KOPT-K1 (cell line): ENCODE results near the gene CCM2.

ENCODE experiments used
- H3K27ac ChIP-seq: fragments of 200-600 bp; sonication (generic); 2 replicates; pipeline ENCODE4 v1.5.1; 2016; ENCODE audit warnings: antibody characterized with exemption, mild to moderate bottlenecking, low read depth, low read length; ENCODE audit not compliant: poor library complexity, severe bottlenecking
- H3K36me3 ChIP-seq: fragments of 200-600 bp; sonication (generic); 2 replicates; pipeline ENCODE4 v1.5.1; 2017; ENCODE audit warnings: antibody characterized with exemption, mild to moderate bottlenecking, low read length, moderate library complexity; ENCODE audit not compliant: insufficient read depth
- H3K9me3 ChIP-seq: fragments of 200-600 bp; sonication (generic); 2 replicates; pipeline ENCODE4 v1.5.1; 2017; ENCODE audit warnings: antibody characterized with exemption, low read length, mild to moderate bottlenecking; ENCODE audit not compliant: insufficient read depth, poor library complexity, severe bottlenecking

Gene CCM2

DNA sequence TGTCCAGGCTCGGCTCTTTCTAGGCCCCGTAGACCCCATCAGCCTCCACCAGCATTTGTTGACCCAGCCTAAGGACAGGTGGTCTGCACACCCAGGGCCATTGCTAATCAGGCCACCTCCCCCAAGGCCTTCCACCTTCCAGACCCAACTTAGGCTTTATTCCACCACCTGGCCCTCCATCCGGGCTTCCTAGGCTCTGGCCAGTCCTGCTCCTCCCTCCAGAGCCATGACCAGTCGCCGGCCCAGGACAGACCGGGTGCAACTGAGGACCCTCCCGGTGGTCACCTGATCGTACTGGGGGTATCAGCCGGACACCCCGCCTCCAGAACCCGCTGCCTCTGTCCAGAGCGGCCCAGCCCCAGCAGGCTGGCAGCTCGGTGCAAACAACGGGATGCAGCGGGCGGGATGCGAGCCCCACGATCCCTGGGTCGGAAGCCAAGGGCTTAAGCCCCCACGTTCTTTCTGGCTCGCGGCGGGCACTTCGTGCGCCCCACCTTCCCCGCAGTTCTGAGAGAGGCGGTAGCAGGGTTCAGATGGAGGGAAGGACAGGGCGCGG lies 88.2 kb downstream of the CCM2 start:
- H3K9me3 ChIP-seq: no peaks in the 10 kb centered on the region
- no peaks in the 10 kb centered on the region for H3K36me3 ChIP-seq
- no peak overlapping the region for H3K27ac ChIP-seq

DNA sequence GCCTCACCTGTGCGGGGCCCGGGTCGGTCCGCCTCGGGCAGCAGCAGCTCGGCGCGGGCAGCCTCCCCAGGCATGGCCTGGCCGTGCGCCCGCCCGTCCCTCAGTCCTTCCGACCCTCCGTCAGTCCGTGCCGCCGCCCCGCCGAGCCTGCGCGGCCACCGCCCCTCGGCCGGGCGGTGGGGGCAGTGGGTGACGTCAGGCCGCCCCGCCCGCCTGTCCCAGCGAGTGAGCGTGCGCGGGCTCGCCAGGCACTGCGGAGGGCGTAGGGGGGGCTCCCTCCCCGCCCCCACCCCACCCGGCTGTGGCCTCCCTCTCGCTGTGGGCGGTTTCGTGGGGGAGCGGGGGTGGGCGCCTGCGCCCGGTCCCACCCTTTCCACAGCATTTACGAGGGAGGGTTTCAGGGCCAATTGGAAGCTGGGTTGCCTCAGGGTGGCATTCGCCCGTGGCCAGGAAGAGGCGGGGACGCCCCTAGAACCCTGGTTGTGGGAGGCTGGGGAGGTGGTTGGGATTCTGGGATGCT lies 88.9 kb downstream of the CCM2 start, which contains the start of gene NACAD:
NACAD (minus strand) TSS at position 149 of the 520 bp plus-strand sequence; CDS start at position 74, 75 bp downstream.
- no peak within 1 kb of the TSS for H3K27ac ChIP-seq
- H3K36me3 ChIP-seq: no peaks in the 10 kb centered on the region
- H3K9me3 ChIP-seq: no peaks in the 10 kb centered on the region

DNA sequence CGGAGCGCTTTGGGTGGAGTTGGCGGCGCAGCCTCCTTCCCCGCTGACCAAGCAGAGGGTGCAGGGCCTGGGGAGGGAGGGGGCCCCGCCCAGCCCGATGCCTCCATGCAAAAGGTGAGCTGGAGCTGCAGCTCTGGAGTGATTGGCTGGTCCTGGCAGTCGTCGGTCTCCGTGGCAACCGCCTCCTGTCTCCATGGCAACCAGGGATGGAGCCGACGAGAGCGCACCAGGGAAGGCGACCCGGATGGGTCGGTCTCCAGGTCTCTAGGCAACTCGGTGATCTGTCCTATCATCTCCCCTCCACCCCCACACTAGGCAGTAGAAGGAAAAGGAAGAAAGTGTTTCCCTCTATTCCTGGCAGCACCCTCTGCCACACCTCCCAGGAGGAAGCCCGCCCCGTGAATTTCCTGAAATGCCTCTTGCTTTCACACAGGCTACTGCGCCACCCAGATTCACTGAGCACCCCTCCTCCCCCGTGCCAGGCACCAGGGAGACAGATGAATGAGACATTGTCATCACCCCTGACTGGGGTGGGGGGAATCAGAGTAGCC lies 89.4 kb downstream of the CCM2 start:
- Histone ChIP-seq H3K27ac (no peak overlapping the region), H3K36me3 (no peaks in the 10 kb centered on the region), H3K9me3 (no peaks in the 10 kb centered on the region)

DNA sequence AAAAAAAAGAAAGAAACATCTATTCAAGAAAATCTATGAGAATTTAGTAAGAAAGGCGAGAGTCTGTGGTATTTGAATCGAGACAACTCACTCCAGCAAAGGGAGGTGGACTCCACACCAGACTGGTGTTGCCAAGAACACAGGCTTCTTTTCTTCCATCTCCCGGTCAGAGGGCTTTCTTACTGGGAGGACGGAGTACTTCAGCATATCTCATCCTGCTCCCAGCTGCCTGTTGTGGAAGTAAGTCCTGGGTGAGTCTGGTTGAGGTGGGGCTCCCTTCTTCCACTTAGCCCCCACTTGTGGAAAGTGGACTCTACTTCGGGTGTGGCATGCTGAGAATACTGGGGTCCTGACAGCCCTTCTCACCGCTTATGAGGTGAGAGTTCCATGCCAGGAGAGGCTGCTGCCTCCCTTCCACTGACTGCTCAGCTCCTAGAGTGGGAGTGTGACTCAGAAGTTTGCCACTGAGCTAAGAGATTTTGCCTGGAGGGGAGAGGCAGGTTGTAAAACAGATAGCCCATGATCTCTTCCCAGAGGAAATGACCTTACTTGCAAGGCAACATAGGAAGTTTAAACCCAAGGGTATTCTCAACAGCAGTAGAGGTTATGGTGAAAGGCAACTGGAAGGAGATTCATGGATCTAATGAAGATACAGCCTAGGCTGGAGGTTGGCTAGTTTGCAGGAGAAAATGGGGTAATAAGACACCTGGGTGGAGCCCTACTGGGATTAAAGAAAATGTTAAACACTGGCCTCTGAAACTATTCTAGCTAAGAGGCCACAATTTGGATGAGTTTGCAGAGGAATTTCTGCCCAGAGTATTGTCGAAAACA lies 92.3 kb downstream of the CCM2 start:
- H3K36me3 ChIP-seq: no peaks in the 10 kb centered on the region
- no peak overlapping the region for H3K27ac ChIP-seq
- H3K9me3 ChIP-seq: no peaks in the 10 kb centered on the region

DNA sequence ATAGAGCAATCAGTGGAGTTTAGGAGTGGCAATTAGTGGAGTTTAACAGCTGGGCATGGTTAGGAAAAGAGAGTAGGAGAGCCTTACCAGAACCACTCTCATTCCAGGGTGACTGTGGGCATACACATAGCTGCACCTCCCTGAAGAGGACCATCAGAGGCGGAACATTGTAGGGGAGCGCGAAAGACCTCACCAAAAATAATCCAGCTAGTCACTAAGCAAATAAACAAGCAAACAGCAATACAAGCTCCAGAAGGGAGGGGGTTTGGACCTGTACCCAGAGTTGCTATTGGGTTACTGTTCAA lies 92.9 kb downstream of the CCM2 start:
- Histone ChIP-seq H3K27ac (no peak overlapping the region), H3K36me3 (peaks cover 4% of the 10 kb centered on the region; the same call in 1 of the 2 replicates), H3K9me3 (no peaks in the 10 kb centered on the region)

DNA sequence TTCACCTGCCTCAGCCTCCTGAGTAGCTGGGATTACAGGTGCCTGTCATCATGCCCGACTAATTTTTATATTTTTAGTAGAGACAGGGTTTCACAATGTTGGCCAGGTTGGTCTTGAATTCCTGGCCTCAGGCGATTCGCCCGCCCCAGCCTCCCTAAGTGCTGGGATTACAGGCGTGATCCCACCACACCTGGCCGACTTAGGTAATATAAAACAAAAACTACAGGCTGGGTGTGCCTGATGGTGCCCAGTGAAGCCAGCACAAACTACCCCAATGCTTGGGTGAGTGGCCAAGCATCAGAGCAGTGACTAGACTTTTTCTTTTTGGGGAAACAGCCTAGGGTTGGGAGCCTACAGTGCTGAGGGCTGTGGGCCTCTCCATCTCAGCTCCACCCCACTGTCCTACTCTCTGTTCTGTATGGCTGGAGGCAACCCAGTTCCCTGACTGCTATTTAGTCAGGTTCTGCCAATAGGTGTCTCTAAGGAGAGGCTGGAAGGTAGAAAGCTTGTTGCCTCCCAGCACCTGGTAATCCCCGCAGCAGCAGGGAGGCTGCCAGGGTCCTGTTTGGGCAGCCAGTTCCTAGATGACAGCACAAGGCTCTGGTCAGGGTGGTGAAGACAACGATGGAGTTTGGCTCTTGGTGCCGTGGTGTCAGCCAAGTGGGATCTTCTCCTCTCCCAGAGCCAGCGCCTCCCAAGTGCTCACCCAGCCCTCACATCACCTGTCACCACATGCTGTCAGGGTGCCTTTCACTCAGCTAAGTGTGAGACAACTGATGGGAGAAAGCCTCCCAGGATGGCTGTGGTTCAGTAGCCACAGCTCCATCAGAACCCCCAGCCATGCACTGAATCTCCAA lies 99.2 kb downstream of the CCM2 start:
- Histone ChIP-seq H3K9me3 (no peaks in the 10 kb centered on the region), H3K36me3 (peaks cover 65% of the 10 kb centered on the region), H3K27ac (no peak overlapping the region)

DNA sequence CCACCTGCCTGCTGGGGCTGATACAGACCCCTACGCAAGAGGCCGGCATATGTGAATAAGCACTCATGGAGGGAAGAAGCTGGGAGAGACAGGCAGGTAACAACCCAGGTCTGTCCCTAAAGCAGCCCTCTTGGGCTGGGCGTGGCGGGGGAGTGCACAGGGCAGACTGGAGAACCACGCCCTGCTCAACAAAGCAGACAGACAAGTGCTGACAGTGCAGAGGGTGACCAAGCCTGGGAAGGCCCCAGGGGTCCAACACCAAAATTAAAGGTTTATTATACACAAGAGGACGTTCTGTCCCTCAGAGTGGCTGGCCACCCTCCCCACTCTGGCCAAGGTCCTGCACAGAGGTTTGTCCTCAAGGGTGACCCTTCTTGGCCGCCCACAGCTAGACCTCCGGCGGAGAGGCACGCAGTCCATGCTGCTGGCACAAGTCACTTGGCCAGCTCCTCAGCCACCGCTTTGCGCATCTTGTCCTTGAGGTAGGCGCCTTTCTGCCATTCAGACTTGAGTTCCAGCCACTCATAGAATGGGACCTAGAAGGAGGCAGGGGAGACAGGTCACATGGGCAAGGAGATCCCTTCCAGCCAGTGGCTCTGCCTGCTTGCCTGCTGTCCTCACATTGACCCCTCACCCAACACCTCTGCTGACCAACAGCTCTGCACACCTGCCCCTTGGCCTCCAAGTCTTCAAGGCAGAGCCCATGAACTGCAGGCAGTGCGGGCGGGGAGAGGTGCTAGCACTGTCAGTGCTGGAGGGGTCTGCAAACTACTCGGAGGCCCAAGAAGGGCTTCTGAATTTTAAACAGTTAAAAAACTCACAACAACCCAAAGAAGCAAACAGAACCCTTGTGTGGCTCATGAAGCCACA lies 100.1 kb downstream of the CCM2 start:
- Histone ChIP-seq H3K36me3 (peaks cover 74% of the 10 kb centered on the region), H3K27ac (no peak overlapping the region), H3K9me3 (no peaks in the 10 kb centered on the region)

DNA sequence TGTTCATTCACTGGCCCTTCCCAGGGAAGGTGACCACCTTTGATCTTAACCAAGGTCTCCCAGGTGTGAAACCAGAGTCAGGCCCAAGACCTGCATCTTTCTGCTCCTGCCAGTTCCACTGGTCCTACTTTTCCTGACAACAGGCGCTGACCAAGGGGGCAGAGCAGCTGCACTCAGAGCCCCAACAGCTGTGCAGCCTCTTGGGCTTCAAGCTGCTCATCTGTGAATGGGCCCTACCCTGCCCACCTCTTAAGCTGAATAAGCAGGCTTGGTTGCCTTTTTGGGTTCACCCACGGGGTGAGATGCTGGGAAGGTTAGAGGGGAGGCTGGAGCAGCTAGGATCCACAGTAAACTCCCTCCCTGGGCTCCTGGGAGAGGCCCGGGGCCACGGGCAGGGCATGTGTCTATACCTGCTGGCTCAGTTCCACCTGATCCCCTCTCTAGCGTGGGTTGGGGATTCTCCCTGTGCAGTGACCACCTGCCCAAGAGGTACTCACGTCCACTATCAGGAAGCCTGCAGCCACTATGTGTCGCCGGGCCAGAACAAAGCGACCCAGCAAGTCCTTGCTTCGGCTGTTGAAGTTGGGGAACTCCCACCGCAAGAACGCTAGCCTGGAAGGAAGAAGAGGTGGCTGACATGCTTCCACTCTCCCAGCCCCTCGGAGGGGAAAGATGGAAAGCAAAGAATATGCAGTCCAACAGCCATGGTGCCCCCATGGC lies 100.9 kb downstream of the CCM2 start:
- no peak overlapping the region for H3K27ac ChIP-seq
- H3K9me3 ChIP-seq: no peaks in the 10 kb centered on the region
- H3K36me3 ChIP-seq: peaks cover 82% of the 10 kb centered on the region

DNA sequence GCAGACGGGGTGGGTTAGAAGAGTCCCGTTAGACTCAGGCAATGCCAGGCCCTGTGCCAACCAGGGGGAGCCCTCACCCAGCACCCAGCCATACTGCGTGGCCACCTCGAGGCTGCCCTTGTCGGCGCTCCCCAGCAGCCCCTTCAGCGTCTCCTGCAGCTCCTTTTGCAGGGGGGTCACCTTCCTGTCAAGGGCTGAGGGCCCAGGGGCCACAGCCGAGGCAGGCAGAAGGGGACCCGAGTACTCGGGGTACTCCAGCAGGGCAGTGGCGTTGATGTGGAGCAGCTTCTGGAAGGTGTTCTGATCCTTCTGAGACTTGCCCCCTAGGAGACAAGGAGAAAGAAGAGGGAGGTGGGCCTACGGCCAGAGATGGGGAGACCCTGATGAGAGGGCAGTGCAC lies 101.7 kb downstream of the CCM2 start:
- H3K36me3 ChIP-seq: peaks cover 90% of the 10 kb centered on the region

DNA sequence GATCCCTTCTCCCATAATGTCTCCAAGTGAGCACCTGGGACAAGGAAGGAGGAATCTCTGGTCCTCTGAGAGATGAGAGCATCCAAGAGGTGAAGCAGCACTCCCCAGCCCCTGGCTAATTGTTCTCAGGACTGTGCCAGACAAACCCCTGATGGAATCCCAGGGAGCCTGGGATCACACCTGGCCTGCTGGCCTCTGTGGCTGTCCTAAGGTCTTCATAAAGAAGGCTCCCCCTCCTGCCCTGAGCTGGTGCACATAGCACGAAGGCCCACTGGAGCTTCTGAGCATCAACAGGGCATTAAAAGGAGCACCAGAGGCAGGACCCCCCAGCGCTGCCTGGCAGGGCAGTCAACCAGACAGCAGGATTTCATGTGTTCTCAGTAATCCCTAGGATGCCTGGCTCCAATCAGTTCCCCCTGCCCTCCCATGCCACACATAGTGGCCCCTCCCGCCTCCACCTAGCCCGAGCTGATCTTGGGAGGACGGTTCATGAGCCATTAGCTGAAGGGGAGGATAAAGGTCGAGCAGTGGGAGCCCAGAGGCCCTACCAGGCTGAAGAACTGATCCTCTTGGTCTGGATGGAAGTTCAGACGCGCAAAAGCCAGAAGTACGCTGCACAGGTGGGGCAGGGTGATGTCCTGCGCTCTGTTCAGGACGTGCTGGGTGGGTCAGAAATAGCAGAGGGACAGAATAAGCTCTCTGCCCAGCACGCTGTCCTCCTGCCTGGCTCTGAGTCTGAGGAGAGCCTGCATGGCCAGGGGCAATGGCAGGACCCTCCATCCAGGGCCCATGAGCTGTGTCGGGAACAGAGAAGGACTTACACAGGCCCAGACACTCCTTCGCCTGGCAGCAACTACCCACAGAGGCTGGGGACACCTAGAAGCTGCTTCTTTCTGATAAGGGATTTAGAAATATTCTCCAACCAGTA lies 103.0 kb downstream of the CCM2 start:
- H3K9me3 ChIP-seq: no peaks in the 10 kb centered on the region
- H3K36me3 ChIP-seq: peaks cover 98% of the 10 kb centered on the region
- H3K27ac ChIP-seq: no peak overlapping the region

More for the DNA sequence above, 101.7 kb downstream of the CCM2 start:
- H3K27ac ChIP-seq: no peak overlapping the region
- H3K9me3 ChIP-seq: no peaks in the 10 kb centered on the region

DNA sequence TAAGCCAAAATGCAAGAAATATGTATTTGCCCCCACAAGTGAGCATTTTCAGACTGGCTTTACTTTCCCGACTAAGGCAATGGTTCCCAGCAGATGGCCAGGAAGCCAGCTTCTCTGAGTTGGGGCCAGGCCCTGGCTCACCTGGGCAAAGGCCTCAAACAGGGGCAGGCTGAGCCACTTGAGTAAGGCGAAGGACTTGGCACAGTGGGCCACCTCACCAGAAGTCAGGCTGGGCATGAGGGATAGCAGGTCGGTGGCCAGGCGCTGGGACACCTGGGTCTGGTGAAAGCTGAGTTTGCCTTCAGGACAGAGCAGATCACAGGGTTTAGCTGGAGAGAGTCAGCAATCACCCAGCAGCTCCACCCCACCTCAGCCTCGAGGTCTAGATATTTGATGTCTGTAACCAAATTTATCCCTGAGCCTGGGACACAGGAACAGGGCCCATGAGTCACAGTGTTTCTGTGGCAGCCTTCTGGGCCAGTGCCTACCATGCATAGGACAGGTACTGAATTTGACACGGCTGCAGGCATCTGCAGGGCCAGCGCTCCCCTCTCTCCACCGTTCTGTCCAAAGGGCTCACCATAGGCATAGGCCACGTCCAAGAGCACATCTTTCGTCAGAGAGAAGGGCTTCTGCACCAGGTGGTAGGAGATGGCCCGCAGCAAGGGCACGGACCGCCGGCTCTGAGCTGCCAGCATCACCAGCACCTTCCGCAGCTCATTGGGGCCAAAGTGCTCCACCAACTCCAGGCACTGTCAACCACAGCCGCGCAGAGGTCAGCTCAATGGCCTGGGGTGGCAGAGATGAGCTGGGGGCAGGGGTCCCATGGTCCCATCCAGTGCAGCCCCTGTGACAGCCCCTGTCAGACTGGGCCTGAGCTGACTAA lies 104.2 kb downstream of the CCM2 start:
- Histone ChIP-seq H3K9me3 (no peaks in the 10 kb centered on the region), H3K36me3 (peaks cover 100% of the 10 kb centered on the region), H3K27ac (no peak overlapping the region)

DNA sequence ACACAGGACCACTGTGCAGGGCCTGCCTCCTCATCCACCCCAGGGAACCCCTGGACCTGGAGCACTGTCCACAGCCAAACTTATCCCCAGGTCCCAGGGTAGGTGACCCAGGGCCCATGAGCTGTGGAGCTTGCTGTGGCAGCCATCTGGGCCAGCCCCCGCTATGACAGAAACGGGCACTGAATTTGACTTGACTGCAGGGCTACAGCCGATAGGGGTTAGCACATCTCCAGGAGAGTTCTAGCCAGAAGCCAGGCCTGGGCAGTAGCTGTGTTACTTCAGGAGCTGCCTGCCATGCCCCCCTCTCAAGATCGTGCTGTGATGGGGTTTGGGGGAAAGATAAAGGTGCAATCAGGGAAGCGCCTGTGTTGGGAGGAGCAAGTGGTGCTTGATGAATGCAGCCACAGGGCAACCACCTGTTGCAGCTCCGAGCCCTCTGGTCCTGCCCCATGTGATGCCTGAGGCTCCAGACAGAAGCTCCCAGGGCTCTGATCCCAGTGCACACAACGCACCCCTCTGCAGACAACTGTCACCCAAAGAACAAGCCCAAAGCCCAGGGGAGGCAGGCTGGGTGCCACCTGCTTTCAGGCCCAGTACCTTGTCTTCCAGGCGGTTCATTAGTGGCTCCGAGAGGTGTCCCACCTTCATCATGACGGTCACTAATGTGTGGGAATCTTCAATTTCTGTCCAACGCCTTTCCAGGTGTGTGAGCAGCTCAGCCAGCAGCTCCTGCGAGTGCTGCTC lies 105.0 kb downstream of the CCM2 start:
- no peaks in the 10 kb centered on the region for H3K9me3 ChIP-seq
- no peak overlapping the region for H3K27ac ChIP-seq
- peaks cover 99% of the 10 kb centered on the region for H3K36me3 ChIP-seq
